NOMO-1 treated with DMSO at 0.1 percent for 48 hours (cell line): ENCODE results near the gene ZNF287.
"Not testable (repeated sequence)": the region's sequence is repeated elsewhere in the genome, so short reads cannot be mapped to it uniquely, and the experiment has no call there.

Source experiments
- DNase-seq: peaks from one replicate; lab custom pipeline; 2025; ENCODE audit not compliant: unreplicated experiment; lab: John Stamatoyannopoulos, UW

The ZNF287 gene

DNA sequence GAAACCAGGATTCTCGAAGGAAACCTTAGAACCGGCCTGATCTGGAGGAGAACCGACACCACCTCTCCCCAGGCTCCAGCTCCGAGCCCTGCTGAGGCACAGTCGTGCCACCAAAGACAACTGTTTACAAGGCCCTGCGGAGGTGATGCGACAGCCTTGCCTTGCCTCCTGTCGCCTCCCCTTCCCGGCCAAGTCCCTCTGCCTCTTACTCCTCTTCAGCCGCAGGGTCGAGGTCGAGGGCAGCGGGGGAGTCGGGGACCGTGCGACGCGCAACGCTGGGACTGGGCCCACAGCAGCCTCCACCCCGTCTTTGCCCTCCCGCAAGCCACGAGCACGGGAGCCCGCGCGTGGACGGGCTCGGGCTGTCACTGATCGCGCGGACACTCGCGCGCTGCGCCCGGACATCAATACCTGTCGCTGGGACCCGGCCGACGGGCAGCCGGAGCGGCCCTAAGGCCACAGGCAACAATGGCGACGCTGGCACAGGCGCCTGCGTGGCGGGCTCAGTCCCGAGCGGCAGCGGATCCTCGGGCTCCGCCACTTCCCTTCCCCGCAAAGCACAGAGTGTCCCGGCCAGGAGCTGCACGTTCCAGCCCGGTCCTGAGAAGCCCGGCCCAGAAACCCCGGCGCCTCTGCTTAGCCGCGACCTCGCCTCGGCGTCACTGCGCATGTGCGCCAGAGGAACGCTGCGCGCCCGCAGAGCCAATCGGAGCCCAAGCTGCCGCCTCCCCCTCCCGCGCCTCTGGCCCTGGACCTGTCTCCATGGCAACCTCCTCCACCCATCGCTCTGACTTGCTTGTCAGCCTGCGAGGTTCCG, at the start of gene ZNF287:
TSS of gene ZNF287 (minus strand) at position 664 of the 817 bp plus-strand sequence. CDS start 1,473 bp downstream, outside the sequence.
- peak; percentile 65 for DNase-seq

DNA sequence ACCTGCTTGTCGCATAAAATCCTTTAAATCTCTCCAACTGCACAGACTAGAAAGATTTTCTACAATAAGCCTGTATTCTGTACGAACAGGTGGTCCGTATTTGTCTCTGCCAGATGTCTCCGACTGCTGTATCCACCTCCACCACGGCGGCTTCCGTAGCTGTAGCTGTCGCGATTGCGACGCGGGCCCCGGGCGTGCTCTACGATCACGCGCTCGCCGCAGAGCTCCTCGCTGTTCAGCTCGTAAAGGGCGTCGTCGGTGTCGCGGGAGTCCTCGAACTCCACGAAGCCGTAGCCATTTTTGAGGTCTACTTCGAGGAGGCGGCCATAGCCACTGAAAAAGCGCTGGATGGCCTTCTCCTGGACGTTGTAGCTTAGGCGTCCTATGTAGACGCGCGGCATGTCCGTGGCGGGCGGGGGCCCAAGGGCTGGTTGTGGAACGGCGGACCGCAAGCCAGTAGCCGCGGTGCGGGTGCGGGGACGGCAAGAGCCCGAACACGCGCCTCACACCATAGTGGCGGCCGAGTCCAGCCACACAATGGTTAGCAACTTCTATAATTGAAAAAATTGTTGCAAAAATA, 48.6 kb upstream of the ZNF287 start:
- no peak for DNase-seq

DNA sequence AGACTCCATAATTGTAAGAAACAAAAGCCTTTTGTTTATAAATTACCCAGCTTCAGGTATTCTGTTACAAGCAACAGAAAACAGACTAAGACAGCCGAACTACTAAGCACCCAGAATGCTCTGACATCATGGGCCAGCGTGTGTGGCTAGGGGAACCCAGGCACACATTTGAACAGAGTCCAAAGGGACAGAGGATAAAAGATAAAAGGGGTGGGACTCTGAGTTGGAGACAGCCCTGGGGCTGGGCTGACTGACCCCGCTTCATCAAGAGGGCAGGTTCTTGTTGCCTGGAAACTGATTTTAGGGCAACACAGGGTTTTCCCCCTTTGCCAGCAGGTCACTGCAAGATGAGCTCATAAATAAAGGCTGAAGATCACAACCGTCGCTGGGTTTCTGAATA, 30.5 kb upstream of the ZNF287 start:
- no peak for DNase-seq

DNA sequence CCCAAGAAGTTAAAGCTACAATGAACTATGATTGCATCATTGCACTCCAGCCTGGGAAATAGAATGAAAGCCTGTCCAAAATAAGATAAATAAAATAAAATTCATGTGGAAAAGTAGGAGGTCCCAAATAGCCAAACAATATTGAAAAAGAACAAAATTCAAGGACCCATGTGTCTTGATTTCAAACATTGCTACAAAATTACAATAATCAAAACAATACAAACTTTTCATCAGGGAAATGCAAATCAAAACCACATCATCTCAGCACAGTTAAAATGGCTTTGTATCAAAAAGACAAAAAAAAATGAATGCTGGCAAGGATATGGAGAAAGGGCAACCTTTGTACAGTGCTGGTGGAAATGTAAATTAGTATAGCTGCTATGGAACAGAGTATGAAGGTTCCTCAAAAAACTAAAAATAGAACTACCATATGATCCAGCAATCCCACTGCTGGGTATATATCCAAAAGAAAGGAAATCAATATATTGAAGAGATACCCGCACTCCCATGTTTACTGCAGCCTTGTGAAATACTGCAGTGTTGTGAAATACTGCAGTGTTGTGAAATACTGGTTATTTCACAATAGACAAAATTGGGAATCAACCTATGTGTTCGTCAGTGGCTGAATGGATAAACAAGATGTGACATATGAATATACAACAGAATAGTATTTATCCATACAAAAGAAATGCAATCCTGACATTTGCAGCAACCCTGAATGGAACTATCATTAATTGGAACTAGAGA, 24.5 kb upstream of the ZNF287 start:
- peak; percentile 6 for DNase-seq

DNA sequence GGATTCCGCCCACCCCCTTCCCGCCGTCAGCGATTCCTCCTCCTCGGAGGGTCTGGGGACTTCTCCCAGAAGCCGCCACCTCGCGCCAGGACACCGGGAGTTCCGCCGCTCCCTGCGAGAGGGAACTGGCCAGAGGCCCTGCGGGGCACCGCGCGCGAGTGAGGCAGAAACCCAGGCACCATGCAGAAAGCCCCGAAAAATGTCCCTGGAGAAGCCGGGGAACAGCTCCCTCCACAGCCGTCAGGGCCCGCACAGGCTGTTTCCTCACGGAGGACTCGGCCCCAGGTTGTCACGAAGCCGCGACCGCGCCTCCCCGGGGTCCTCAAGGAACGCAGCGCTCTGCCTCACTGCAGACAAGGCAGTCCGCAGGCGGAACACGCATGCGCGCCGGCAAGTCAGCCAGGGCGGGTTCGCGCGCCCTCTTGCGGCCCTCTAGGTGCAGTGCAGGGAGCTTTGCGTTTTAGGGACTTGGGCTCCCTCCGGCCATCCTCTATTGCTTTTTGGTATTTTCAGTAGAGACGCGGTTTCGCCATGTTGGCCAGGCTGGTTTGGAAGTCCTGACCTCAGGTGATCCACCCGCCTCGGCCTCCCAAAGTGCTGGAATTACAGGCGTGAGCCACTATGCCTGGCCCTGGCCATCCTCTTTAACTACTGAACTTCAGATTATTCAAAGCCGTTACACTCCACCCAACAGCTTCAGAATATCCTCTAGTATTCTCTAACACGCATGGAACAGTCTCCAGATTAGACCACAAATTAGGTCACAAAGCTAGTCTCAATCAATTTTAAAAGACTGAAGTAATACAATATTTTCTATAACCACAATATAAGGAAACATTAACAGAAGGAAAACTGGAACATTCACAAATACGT, 20.3 kb upstream of the ZNF287 start:
- peak; percentile 88 for DNase-seq

DNA sequence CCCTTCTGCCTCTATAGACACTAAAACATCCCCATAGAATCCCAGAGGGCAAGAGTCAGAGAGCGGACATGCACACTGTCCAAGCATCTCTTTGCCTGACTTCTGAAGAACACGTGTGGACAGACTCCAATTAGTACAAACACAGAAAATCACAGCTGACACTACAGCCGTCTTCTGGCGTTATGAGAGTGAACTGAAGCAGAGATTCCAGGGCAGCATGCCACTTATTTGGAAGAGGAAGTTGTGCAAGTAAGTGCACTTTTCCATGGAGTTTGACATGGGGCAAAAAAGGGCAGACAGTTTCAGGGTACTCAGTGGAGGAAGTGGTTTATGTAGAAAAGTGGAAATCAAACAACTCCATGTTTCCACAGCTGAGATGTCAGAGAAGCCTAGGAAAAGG, 16.8 kb upstream of the ZNF287 start:
- DNase-seq = no peak

DNA sequence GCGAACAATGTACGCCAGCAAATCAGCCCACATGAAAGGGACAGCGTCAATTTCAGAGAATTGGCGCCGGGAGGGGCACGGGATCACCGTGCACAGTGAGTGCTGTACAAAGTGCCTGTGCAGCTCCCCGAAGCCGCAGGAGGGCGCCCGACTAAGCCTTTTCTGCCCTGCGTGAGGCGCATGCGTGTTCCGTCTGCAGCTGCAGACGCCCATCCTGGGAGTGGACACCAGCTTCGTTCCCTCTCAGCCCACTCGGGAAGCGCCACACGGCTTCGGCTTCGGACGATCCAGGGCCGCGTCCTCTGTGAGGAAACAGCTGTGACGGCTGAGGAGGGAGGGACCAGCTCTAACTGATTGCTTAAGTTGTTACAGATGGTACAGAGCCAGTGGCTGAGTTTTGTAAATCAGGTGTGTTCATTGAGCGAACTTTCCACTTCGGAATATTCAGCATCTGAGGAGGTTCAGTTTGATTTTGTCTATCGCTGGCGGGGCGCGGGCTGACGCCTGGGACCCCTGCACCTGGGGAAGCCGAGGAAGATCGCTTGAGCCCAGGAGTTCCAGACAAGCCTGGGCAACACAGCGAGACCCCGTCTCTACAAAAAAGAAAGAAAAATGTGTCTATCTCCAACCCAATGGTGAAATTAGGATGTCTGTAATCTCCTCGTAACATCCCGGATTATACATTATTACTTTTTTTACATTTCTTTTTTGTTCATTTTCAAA, 15.4 kb upstream of the ZNF287 start:
- peak; percentile 78 for DNase-seq

DNA sequence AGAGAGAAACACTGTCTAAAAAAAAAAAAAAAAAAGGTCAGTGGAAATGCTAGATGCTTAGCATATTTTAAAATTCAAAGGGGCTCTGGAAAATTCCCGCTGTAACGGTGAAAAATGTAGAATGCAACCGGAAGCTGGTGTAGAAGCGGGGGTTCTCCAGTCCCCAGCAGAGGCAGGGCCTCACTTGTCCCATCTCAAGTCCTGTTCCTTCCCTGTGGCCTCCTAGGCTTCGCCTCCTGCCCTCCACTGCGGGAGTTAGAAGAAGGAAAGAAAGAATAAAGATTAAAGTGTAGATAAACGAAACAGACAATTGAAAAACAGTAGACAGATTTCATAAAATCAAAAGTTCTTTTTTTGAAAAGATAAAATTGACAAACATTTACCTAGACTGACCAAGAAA, 14.8 kb upstream of the ZNF287 start:
- DNase-seq = no peak

DNA sequence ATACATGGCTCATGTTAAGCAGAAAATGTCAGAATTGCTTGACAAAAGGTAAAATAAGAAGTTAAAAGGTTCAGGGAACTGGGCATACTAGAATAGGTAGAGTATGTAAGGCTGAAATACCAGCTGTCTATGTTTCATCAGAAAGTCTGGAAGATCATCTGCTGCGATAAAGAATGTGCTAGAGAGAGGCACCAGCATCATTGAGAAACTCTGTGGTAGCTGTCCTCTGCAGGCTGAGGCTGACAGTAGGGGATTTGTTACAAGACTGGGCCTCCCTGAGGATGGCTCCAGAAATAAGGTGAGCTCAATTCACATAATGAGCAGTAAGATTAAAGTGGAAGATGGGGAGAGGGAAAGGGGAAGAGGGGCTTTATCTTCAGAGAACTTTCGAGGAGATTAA, 4.5 kb upstream of the ZNF287 start:
- no peak for DNase-seq

DNA sequence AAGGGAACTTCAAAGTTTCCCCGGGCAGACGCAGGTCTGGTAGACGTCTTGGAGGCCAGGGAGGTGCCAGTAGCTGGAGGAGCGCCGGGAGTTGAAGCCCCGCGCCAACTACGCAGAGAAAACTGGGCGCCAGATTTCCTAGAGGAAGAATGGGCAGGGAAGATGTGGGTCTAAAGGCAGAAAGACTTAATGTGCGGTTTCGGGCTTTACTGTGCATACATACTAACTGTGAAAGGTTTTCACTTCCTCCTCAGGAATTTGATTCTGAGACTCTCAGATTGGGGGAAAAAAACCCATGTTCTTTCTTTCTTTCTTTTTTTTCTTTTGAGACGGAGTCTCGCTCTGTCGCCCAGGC, 331 bp upstream of the ZNF287 start:
- DNase-seq = peak; percentile 42

DNA sequence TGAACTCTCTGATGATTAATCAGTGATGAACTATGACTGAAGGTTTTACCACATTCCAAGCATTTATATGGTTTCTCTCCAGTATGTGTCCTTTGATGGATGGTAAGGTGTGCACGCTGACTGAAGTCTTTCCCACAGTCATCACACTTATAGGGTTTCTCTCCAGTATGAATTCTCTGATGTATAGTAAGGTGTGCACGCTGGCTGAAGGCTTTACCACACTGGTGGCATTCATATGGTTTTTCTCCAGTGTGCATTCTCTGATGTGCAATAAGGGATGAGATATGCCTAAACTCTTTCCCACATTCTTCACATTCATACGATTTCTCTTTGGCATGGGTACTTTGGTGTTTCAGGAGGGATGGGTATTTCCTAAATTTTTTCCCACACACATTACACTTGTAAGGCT, 16.4 kb downstream of the ZNF287 start:
- no peak for DNase-seq

DNA sequence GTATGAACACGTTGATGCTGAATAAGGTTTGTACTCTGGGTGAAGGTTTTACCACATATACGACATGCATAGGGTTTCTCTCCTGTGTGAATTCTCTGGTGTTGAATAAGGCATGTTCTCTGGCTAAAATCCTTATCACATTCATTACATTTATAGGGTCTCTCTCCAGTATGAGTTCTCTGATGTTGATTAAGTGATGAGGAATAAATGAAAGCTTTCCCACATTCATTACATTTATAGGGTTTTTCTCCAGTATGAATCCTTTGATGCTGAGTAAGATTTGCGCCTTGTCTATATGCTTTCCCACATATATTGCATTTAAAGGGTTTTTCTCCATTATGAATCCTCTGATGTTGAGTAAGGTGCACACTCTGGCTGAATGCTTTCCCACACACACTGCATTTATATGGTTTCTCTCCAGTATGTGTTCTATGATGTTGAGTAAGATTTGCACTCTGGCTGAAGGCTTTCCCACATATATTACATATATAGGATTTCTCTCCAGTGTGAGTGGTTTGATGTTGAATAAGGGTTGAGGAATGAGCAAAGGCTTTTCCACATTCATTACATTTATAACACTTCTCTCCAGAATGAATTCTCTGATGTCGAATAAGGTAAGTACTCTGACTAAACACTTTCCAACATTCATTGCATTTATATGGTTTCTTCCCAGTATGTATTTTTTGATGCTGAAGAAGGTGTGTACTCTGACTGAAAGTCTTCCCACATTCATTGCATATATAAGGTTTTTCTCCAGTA, 16.9 kb downstream of the ZNF287 start:
- DNase-seq = no peak

DNA sequence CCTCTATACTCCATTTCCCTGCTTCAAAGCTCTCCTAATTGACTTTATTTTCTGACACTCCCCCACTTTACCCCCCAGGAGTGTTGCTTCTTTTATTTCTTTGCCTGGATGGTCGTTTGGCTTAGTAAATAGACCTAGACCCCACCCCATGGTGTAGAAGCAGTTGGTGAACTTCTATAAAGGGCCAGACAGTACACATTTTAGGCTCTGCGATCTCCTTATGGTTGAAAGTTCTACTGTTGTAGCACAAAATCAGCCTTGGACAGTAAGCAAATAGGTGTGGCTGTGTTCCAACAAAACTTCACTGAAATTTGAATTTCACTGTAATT, 31.9 kb downstream of the ZNF287 start:
- DNase-seq = no peak

DNA sequence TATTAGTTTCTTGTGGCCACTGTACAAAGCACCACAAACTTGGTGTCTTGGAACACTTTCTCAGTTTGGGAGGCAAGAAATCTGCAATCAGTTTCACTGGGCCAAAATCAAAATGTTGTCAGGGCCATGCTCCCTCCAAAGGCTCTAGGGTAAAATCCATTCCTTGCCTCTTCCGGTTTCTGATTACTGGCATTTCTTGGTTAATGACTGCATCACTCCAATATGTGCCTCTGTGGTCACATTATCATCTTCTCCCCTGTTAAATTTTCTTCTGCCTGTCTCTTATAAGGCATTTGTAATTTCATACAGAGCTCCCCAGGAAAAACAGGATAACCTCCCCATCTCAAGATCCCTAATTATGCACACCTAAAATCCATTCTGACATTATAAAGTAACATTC, 34.8 kb downstream of the ZNF287 start:
- no peak for DNase-seq

DNA sequence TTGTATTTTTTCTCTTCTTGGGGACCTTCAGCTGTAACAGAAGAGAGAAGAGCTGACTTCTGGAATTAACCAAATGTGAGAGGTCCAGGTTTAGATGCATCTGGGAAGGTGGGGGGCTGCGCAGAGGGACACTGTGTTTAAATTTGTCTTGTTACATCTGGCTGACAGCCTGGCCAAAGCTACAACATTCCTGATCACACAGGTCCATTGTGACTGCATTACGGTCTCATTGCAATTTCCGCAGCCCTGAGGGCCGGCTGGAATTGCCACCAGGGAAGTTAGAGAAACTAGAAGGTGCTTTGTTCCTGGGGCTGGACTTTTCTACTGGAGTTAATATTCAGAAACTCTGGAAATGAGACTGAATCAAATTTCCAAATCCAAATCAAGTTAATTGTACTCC, 39.1 kb downstream of the ZNF287 start:
- no peak for DNase-seq

DNA sequence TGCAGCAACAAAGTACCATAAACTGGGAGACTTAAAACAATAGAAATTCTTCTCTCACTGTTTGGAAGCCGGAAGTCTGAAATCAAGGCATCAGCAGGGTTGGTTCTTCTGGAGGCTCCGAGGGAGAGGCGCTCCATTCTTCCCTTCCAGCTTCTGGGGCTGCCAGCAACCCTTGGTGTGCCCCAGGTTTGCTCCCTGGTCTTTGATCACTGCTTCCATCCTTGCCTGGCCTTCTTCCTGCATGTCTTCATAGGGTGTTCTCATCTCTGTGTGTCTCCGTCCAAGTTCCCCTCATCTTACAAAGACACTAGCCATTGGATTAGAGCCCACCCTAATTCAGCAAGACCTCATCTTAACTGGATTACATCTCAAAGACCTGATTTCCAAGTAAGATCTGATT, 41.7 kb downstream of the ZNF287 start:
- DNase-seq = no peak

DNA sequence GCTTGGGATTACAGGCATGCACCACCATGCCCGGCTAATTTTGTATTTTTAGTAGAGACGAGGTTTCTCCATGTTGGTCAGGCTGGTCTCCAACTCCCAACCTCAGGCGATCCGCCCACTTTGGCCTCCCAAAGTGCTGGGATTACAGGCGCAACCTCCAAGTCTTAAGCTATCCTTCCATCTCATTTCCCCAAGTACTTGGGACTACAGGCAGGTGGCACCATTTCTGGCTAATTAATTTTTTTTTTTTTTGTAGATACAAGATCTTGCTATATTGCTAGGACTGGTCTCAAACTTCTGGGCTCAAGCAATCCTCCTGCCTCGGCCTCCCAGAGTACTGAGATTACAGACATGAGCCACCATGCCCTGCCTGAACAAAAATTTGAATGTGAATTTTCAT, 43.4 kb downstream of the ZNF287 start:
- DNase-seq = not testable (repeated sequence)

DNA sequence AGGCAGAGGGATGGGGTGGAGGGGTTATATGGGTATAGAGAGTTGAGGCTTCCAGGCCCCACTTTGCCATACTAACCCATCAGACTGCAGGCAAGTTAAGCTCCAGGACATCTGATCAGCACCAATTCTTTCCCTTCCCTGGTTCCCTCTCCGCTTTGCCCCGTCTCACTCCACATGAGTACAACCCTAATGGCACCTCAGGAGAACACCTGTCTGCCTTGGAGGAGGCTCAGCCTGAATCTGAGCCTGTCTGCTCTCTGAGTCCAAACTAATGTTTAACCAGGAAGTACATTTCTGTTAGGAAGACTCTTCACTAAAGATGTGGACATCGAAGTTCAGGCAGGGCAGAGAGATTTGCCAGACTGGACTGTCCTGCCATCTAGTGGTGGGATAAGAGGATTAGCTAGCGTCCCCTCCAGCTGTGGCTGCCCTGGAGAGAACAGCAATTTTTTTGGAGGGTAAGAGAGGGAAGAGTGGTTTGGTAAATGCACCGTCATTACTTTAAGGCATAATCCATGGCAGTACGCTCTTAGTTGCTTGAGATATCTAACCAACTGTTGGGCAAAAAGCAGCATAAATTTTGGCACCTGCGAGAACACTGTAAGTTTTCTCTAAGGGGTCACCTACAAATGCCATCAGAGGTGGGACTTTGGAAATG, 47.8 kb downstream of the ZNF287 start:
- DNase-seq = peak; percentile 87

DNA sequence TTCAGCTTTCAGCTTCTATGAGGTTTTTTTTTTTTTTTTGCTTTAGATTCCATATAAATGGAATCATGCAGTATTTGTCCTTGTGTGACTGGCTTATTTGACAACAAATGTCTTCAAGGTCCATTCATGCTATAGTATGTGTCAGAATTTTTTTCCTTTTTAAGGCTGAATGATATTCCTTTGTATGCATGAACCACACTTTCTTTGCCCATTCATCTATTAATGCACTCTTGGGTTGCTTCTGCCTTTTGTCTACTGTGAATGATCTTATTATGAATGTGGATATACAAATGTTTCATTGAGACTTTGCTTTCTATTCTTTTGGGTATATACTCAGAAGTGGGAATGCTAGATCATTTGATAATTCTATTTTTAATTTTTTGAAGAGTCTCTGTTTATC, 50.0 kb downstream of the ZNF287 start:
- DNase-seq = no peak
